Suppressor macrophage treated with lipopolysaccharide for 1 hour (primary cell): ENCODE results near the gene MED15.

Source experiments
- DNase-seq, 3 donors: peaks; one replicate each; pipeline ENCODE4 v3.0.0-alpha.2; 2020 to 2022

MED15 gene

GRCh38 chr22:20510811-20511577 is 3.6 kb downstream of the MED15 start:
- no peak for DNase-seq

- no peak for DNase-seq
Measured at GRCh38 chr22:20511578-20512229, 4.3 kb downstream of the MED15 start.

GRCh38 chr22:20514658-20515406 is 7.4 kb downstream of the MED15 start:
- peak; percentile 88 to 93 (median 92) for DNase-seq

- DNase-seq: no peak
Measured at GRCh38 chr22:20516399-20516798, 9.0 kb downstream of the MED15 start.

GRCh38 chr22:20517422-20517821 is 10.0 kb downstream of the MED15 start:
- DNase-seq: no peak

- no peak for DNase-seq
Measured at GRCh38 chr22:20517841-20518592, 10.6 kb downstream of the MED15 start.

- no peak for DNase-seq
Measured at GRCh38 chr22:20519558-20519957, 12.1 kb downstream of the MED15 start.

- peak; percentile 67 to 78 (median 76) for DNase-seq
Measured at GRCh38 chr22:20520093-20520511, 12.7 kb downstream of the MED15 start.

GRCh38 chr22:20522134-20523004 is 15.0 kb downstream of the MED15 start:
- DNase-seq: no peak

GRCh38 chr22:20523086-20523983 is 15.9 kb downstream of the MED15 start:
- DNase-seq: peak; percentile 61 to 76 (median 62)

GRCh38 chr22:20524004-20524481 is 16.6 kb downstream of the MED15 start:
- no peak for DNase-seq

GRCh38 chr22:20525048-20525447 is 17.6 kb downstream of the MED15 start:
- no peak for DNase-seq

GRCh38 chr22:20526305-20526627 is 18.9 kb downstream of the MED15 start:
- DNase-seq: no peak

- peak; percentile 75 to 83 (median 80) for DNase-seq
Measured at GRCh38 chr22:20526628-20527355, 19.4 kb downstream of the MED15 start.

- DNase-seq: no peak
Measured at GRCh38 chr22:20528405-20528978, 21.1 kb downstream of the MED15 start.

GRCh38 chr22:20530368-20531153 is 23.2 kb downstream of the MED15 start:
- DNase-seq: no peak

- DNase-seq: no peak
Measured at GRCh38 chr22:20531154-20531403, 23.7 kb downstream of the MED15 start.

GRCh38 chr22:20531404-20532201 is 24.2 kb downstream of the MED15 start:
- DNase-seq: peak; percentile 58 to 79 (median 64)
